ENCODE results near the gene DAZAP1.

The DAZAP1 gene

DNA sequence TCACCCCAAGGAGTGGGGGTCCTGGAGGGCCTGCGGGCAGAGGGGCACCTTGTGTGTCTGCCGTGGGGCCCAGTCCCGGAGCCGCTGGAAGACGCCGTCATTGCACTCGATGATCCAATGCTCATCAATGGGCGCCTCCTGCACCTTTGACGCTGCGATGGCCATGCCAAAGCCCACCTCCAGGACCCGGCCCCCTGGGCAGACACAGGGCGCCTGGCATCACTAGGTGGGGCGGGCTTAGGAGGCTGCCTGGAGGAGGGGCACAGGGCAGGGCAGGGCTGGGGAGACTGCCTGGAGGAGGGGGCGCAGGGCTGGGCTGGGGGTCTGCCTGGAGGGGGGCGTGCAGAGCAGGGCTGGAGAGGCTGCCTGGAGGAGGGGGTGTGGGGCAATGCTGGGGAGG lies 7.6 kb upstream of the DAZAP1 start:
- no peak for TF ChIP-seq TAF1 (IDR thresholded peaks at IDR 0.05; ENCODE audit: borderline replicate concordance, insufficient read depth, low read length)
- TF ChIP-seq FOXP2 (optimal IDR thresholded peaks at IDR 0.05; ENCODE audit: borderline replicate concordance, extremely low read depth, extremely low read length, insufficient read depth), result no peak
- TF ChIP-seq REST (IDR thresholded peaks at IDR 0.05; ENCODE audit: insufficient read depth in 1 of 2, low read depth in 2 of 2, low read length in 2 of 2), result no peak
- TF ChIP-seq SIN3A (IDR thresholded peaks at IDR 0.05; ENCODE audit: borderline replicate concordance, insufficient read depth, low read length), result no peak
- TF ChIP-seq POLR2AphosphoS5 (IDR thresholded peaks at IDR 0.05; ENCODE audit: low read depth, low read length), result no peak

GRCh38 chr19:1400281-1401137 lies 6.9 kb upstream of the DAZAP1 start:
- TF ChIP-seq TAF1 (IDR thresholded peaks at IDR 0.05; ENCODE audit: borderline replicate concordance, insufficient read depth, low read length) (no peak), FOXP2 (optimal IDR thresholded peaks at IDR 0.05; ENCODE audit: borderline replicate concordance, extremely low read depth, extremely low read length, insufficient read depth) (no peak), SIN3A (IDR thresholded peaks at IDR 0.05; ENCODE audit: borderline replicate concordance, insufficient read depth, low read length) (no peak), REST (IDR thresholded peaks at IDR 0.05; ENCODE audit: insufficient read depth in 1 of 2, low read depth in 2 of 2, low read length in 2 of 2) (no peak), POLR2AphosphoS5 (IDR thresholded peaks at IDR 0.05; ENCODE audit: low read depth, low read length) (no peak; the same call in 1 of the 2 replicates)

DNA sequence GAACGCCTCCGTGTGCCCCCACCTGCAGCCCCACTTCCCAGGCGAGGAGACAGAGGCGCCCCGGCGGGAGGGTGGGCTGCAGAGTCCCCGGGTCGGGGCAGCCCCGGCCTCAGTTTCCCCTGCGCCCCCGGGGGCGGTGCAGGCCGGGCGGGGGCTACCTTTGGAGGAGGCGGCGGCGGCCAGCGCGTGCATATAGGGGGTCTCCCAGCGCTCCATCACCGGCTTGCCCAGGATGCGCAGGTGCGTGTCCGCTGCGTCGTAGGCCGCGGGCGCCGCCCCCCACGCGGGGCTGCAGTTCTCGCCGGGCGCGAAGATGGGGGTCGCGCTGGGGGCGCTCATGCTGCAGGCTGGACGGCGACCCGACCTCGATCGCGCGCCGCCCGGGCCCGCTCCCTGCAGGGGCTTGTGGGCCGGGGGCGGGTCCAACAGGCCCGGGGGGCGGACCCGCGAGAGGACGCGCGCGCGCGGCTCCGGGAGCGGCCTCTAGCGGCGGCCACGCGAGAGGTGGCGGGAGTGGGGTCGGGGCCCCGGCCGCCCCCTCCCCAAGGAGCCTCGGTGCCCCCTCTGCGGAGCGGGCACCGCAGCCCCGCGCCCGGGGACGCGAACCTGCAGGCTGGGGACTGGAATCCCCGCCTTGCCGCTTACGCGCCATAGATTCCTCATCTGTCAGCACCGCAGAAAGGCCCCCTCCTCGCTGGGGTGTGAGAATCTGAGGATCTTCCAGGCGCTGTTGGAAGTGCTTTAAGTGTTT lies 6.1 kb upstream of the DAZAP1 start, which contains the start of gene GAMT:
Gene GAMT (minus strand): TSS at position 405 of the 751 bp plus-strand sequence. CDS start 66 bp downstream, at position 339.
- TF ChIP-seq REST (IDR thresholded peaks at IDR 0.05; ENCODE audit: insufficient read depth in 1 of 2, low read depth in 2 of 2, low read length in 2 of 2), result no peak
- peak; percentile 59 for TF ChIP-seq POLR2AphosphoS5 (IDR thresholded peaks at IDR 0.05; ENCODE audit: low read depth, low read length)
- no peak for TF ChIP-seq TAF1 (IDR thresholded peaks at IDR 0.05; ENCODE audit: borderline replicate concordance, insufficient read depth, low read length)
- TF ChIP-seq SIN3A (IDR thresholded peaks at IDR 0.05; ENCODE audit: borderline replicate concordance, insufficient read depth, low read length), result no peak
- peak; percentile 44 for TF ChIP-seq FOXP2 (optimal IDR thresholded peaks at IDR 0.05; ENCODE audit: borderline replicate concordance, extremely low read depth, extremely low read length, insufficient read depth)

- no peak for TF ChIP-seq SIN3A (IDR thresholded peaks at IDR 0.05; ENCODE audit: borderline replicate concordance, insufficient read depth, low read length)
- TF ChIP-seq REST (IDR thresholded peaks at IDR 0.05; ENCODE audit: insufficient read depth in 1 of 2, low read depth in 2 of 2, low read length in 2 of 2), result no peak
- no peak for TF ChIP-seq FOXP2 (optimal IDR thresholded peaks at IDR 0.05; ENCODE audit: borderline replicate concordance, extremely low read depth, extremely low read length, insufficient read depth)
- TF ChIP-seq TAF1 (IDR thresholded peaks at IDR 0.05; ENCODE audit: borderline replicate concordance, insufficient read depth, low read length), result no peak
- TF ChIP-seq POLR2AphosphoS5 (IDR thresholded peaks at IDR 0.05; ENCODE audit: low read depth, low read length), result no peak
Measured at GRCh38 chr19:1401889-1402217, 5.5 kb upstream of the DAZAP1 start.
